Neural cell (in vitro differentiated cells): Measurements from ENCODE around the gene TMEM273.

Experiments used
- CTCF ChIP-seq: fragments of 450-650 bp; IDR thresholded peaks from 2 replicates; pipeline ENCODE4 v1.5.1; 2014; ENCODE audit warnings: antibody characterized with exemption, mild to moderate bottlenecking, moderate library complexity; ENCODE audit not compliant: poor library complexity, severe bottlenecking
- EP300 ChIP-seq: fragments of 450-650 bp; conservative IDR thresholded peaks from 2 replicates; pipeline ENCODE4 v1.6.1; 2014; ENCODE audit warnings: antibody characterized with exemption, mild to moderate bottlenecking, moderate library complexity; ENCODE audit not compliant: poor library complexity, severe bottlenecking
- TAF1 ChIP-seq: IDR thresholded peaks from 2 replicates; pipeline ENCODE4 v1.6.1; 2012; ENCODE audit warnings: low read depth

GRCh38 chr10:49204119-49204518, 15.9 kb upstream of the TMEM273 start:
- TF ChIP-seq TAF1 (no peak), CTCF (no peak), EP300 (no peak)
